KMS-11 (cell line): ENCODE data around the gene UNC5CL.

ENCODE experiments used
- H2AFZ ChIP-seq: fragments of 200-600 bp; sonication (generic); 2 replicates; pipeline ENCODE4 v1.6.1; 2016; ENCODE audit warnings: antibody characterized with exemption, mixed run types, low read depth
- H3K27ac ChIP-seq: fragments of 200-600 bp; sonication (generic); 2 replicates; pipeline ENCODE4 v1.6.1; 2016; ENCODE audit warnings: mild to moderate bottlenecking, mixed run types
- H3K27me3 ChIP-seq: fragments of 200-600 bp; sonication (generic); 2 replicates; pipeline ENCODE4 v1.6.1; 2017; ENCODE audit warnings: mild to moderate bottlenecking, low read depth, mixed run types, moderate library complexity; ENCODE audit not compliant: insufficient read depth
- H3K36me3 ChIP-seq: fragments of 200-600 bp; sonication (generic); 2 replicates; pipeline ENCODE4 v1.6.1; 2017; ENCODE audit warnings: mild to moderate bottlenecking, mixed run types; ENCODE audit not compliant: insufficient read depth
- H3K4me1 ChIP-seq: fragments of 200-600 bp; sonication (generic); 2 replicates; pipeline ENCODE4 v1.6.1; 2016; ENCODE audit warnings: mild to moderate bottlenecking, low read depth, mixed run types; ENCODE audit not compliant: poor library complexity, severe bottlenecking
- H3K4me2 ChIP-seq: fragments of 200-600 bp; sonication (generic); 2 replicates; pipeline ENCODE4 v1.7.0; 2016; ENCODE audit warnings: mild to moderate bottlenecking, mixed run types
- H3K4me3 ChIP-seq: fragments of 200-600 bp; sonication (generic); IDR thresholded peaks from 2 replicates; pipeline ENCODE4 v1.6.1; 2017; ENCODE audit warnings: low read depth, low read length, mixed read lengths; ENCODE audit not compliant: insufficient read depth
- H3K79me2 ChIP-seq: fragments of 200-600 bp; sonication (generic); 2 replicates; pipeline ENCODE4 v1.6.1; 2016; ENCODE audit warnings: low read depth, mixed run types; ENCODE audit not compliant: insufficient read depth
- H3K9ac ChIP-seq: fragments of 200-600 bp; sonication (generic); 2 replicates; pipeline ENCODE4 v1.6.1; 2016; ENCODE audit warnings: mild to moderate bottlenecking, mixed run types
- H4K20me1 ChIP-seq: fragments of 200-600 bp; sonication (generic); 2 replicates; pipeline ENCODE4 v1.6.1; 2016; ENCODE audit warnings: mild to moderate bottlenecking, mixed run types; ENCODE audit not compliant: insufficient read depth
- TF ChIP-seq, protein P1 (sequence below): fragments of 200-600 bp; sonication (generic); conservative IDR thresholded peaks from 2 replicates; pipeline ENCODE4 v1.6.1; 2017; ENCODE audit warnings: low read depth, mild to moderate bottlenecking, antibody characterized with exemption, low read length, moderate library complexity, mixed read lengths

The UNC5CL gene

DNA sequence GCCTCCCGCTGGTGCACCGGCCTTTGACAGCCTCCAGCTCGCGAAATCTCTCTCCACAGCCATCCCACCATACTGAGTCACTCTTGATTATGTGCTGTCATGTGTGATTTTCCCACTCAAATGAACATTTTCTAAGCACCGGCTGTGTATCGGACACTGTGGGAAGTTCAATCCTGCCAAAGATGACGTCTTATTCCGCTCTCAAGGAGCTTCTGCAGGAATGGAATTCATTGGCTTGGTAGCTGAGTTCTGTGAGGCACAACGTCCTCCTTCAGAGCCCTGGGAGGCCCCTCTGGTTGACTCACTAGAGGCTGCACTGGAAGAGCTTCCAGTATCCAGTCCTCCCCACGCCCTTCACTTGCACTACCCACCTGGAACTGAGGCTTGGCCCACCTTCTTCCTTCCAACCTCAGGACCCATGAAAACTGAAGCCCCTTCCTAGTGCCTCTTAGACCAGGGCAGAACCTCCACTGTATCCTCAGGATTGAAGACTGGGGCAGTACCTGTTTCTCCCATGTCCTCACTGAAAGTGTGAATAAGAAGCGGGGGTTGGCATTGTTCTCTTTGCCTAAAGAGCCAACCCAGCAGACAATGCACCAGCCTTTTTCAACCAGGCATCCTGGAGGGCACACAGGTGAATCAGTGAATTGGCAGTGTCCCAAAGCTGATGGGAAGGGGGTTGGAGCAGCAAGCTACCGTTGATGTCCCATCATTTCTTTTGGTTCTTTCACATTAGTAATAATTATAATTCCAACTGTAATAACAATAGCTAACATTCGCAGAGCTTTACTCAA, 1.7 kb downstream of the UNC5CL start:
- Histone ChIP-seq H4K20me1 (no peaks in the 10 kb centered on the region), H3K27me3 (no peaks in the 10 kb centered on the region), H3K36me3 (no peaks in the 10 kb centered on the region), H2AFZ (no peak overlapping the region), H3K4me2 (no peak overlapping the region), H3K4me3 (no peak overlapping the region), H3K9ac (no peak overlapping the region), H3K79me2 (no peaks in the 10 kb centered on the region), H3K27ac (no peak overlapping the region), H3K4me1 (no peaks in the 10 kb centered on the region)
- TF ChIP-seq, protein P1, sequence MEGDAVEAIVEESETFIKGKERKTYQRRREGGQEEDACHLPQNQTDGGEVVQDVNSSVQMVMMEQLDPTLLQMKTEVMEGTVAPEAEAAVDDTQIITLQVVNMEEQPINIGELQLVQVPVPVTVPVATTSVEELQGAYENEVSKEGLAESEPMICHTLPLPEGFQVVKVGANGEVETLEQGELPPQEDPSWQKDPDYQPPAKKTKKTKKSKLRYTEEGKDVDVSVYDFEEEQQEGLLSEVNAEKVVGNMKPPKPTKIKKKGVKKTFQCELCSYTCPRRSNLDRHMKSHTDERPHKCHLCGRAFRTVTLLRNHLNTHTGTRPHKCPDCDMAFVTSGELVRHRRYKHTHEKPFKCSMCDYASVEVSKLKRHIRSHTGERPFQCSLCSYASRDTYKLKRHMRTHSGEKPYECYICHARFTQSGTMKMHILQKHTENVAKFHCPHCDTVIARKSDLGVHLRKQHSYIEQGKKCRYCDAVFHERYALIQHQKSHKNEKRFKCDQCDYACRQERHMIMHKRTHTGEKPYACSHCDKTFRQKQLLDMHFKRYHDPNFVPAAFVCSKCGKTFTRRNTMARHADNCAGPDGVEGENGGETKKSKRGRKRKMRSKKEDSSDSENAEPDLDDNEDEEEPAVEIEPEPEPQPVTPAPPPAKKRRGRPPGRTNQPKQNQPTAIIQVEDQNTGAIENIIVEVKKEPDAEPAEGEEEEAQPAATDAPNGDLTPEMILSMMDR: no peak

DNA sequence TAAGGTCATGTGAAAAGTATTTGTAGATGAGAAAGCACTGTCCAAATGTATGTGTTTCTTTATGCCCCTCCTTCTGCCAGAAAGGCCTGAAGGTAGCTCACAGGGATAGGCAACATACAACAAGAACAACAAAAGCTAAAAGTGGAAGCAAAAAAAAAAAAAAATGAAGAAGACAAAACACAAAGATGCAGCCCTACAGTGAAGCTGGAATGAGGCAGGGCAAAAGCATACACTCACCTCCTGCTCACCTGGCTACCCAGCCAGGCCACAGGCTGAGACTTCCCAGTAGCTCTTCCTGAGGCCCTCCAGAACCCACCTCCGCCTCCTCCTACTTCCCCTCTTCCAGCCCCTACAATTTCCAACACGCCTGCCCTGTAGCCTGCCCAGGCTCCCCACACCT, 2.4 kb downstream of the UNC5CL start:
- H4K20me1 ChIP-seq: no peaks in the 10 kb centered on the region
- no peaks in the 10 kb centered on the region for H3K27me3 ChIP-seq
- H3K4me1 ChIP-seq: no peaks in the 10 kb centered on the region
- no peak overlapping the region for H2AFZ ChIP-seq
- no peaks in the 10 kb centered on the region for H3K36me3 ChIP-seq
- no peak overlapping the region for H3K4me3 ChIP-seq
- TF ChIP-seq, protein P1: no peak
- H3K27ac ChIP-seq: no peak overlapping the region
- H3K9ac ChIP-seq: no peak overlapping the region
- no peaks in the 10 kb centered on the region for H3K79me2 ChIP-seq
- no peak overlapping the region for H3K4me2 ChIP-seq

DNA sequence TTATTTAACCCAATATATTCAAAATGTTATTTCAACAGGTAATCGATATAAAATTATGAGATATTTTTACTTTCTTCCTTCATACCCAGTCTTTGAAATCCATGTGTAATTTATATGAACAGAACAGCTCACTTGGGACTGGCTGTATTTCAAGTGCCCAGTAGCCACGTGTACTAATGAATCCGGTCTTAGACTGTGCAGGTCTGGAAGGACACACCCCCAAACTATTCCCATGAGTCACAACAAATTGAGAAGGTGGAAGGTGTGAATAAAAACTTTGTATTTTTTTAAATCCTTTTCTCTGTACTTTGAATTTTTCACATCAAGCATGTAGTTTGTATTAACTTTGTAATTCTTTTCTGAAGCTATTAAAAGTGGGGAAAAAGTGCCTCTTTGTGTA, 2.8 kb downstream of the UNC5CL start:
- H3K36me3 ChIP-seq: no peaks in the 10 kb centered on the region
- H3K4me3 ChIP-seq: no peak overlapping the region
- no peak overlapping the region for H3K27ac ChIP-seq
- H3K79me2 ChIP-seq: no peaks in the 10 kb centered on the region
- H3K4me2 ChIP-seq: no peak overlapping the region
- TF ChIP-seq, protein P1: no peak
- no peak overlapping the region for H3K9ac ChIP-seq
- H3K4me1 ChIP-seq: no peaks in the 10 kb centered on the region
- H4K20me1 ChIP-seq: no peaks in the 10 kb centered on the region
- H3K27me3 ChIP-seq: no peaks in the 10 kb centered on the region
- H2AFZ ChIP-seq: no peak overlapping the region

DNA sequence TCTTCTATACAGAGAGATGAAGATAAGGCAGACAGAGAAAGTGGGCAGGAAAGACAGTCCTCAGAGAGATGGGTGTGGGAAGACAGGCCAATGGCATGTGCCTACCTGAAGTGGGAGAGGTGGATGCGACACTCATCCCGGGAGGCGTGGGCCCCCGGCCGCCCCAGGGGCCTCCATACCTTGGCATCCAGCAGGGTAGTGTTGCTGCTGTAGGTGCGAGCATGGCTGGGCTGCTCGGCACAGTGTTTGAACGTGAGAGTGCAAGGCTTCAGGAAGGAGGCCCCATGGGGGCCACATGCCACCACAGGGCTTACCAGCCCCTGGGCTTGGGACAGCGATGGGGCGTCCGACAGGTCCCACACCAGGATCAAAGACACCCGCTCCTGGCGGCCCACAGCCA, 5.2 kb downstream of the UNC5CL start:
- Histone ChIP-seq H3K4me1 (no peaks in the 10 kb centered on the region), H4K20me1 (no peaks in the 10 kb centered on the region)
- TF ChIP-seq, protein P1: no peak

More for the DNA sequence above, 5.2 kb downstream of the UNC5CL start:
- no peaks in the 10 kb centered on the region for H3K79me2 ChIP-seq
- no peak overlapping the region for H3K27ac ChIP-seq
- H3K36me3 ChIP-seq: no peaks in the 10 kb centered on the region
- no peaks in the 10 kb centered on the region for H3K27me3 ChIP-seq
- no peak overlapping the region for H3K9ac ChIP-seq
- no peak overlapping the region for H2AFZ ChIP-seq
- no peak overlapping the region for H3K4me3 ChIP-seq
- H3K4me2 ChIP-seq: no peak overlapping the region
